HUDEP-2 (cell line): Measurements from ENCODE around the gene E2F8.
"Not testable (repeated sequence)": the region's sequence is repeated elsewhere in the genome, so short reads cannot be mapped to it uniquely, and the experiment has no call there.

Experiments used
- DNase-seq, 76 experiments: peaks; one replicate each; lab custom pipeline; 2025; ENCODE audit not compliant: unreplicated experiment in 76 of 76; lab: John Stamatoyannopoulos, UW

Gene E2F8, protein sequence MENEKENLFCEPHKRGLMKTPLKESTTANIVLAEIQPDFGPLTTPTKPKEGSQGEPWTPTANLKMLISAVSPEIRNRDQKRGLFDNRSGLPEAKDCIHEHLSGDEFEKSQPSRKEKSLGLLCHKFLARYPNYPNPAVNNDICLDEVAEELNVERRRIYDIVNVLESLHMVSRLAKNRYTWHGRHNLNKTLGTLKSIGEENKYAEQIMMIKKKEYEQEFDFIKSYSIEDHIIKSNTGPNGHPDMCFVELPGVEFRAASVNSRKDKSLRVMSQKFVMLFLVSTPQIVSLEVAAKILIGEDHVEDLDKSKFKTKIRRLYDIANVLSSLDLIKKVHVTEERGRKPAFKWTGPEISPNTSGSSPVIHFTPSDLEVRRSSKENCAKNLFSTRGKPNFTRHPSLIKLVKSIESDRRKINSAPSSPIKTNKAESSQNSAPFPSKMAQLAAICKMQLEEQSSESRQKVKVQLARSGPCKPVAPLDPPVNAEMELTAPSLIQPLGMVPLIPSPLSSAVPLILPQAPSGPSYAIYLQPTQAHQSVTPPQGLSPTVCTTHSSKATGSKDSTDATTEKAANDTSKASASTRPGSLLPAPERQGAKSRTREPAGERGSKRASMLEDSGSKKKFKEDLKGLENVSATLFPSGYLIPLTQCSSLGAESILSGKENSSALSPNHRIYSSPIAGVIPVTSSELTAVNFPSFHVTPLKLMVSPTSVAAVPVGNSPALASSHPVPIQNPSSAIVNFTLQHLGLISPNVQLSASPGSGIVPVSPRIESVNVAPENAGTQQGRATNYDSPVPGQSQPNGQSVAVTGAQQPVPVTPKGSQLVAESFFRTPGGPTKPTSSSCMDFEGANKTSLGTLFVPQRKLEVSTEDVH

DNA sequence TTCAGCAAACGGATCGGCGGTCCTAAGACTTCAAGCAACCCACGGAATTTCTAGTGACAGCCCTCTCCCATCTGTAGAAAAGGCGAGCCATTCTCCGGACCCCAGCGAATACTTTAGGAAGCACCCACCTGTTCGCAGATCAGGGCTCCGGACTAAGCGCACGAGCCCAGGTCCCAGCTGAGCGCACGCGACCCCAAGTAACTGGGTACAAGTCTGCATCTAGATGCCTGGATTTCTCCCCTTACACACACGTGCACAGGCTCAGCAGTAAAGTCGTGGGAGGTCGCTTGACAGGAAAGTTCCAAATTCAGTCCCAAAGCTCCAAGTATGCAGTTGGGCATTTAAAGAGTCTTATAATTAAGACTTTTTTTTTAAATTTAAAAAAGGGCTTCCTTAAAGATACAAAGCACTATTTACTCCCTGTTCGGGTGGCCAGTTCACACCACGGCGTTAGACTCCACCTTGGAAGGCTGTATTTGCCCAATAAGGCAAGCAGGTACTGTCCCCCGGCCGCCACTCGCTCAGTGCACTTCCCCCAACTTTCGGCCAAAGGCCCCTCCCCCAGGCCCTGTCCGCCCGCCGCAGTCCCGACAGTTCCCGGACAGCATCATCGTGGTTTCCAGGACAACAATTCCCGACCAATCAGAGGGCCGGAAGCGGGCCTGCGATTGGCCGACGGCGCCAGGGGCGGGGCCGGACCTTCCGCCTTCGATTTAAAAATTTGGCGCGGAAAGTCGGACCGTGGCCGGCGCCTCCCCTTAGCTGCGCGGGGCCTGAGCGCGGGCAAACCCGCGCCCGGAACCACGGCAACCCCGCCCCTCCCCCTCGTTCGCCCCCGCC, at the start of gene E2F8:
E2F8 (minus strand) TSS at position 526 of the 840 bp plus-strand sequence. CDS start 824 bp downstream, outside the sequence.
- DNase-seq = peak in 75 of 76 experiments; percentile 22 to 98 (median 94)

DNA sequence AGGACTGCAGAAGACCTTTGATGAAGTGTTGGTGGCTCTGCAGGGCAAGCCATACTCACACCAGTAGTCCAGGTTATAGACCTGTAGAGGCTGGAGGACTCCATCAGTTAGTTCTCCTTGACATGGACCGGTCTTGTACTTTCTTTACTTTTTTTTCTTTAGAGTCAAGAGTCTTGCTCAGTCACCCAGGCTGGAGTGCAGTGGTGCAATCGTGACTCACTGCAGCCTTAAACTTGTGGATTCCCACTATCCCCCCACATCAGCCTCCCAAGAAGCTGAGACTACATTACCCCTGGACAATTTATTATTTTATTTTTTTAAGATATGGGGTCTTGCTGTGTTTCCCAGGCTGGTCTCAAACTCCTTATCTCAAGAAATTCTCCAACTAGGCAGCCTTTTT, 49.6 kb upstream of the E2F8 start:
- no peak for DNase-seq

DNA sequence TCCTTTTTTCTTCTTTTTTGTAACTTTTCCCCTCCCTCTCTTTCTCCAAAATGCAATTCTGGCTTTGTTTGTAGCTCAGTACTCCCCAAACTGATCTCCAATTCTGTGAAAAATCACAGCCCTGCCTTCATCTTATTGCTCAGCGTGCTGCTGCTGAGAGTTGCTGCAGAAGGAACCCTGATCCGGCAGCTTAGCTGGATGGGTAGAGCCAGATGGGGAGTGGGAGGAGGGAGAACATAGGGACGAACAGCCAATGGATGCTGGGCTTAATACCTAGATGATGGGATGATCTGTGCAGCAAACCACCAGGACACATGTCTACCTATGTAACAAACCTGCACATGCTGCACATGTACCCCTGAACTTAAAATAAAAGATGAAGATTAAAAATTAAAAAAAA, 47.5 kb upstream of the E2F8 start:
- DNase-seq = no peak

DNA sequence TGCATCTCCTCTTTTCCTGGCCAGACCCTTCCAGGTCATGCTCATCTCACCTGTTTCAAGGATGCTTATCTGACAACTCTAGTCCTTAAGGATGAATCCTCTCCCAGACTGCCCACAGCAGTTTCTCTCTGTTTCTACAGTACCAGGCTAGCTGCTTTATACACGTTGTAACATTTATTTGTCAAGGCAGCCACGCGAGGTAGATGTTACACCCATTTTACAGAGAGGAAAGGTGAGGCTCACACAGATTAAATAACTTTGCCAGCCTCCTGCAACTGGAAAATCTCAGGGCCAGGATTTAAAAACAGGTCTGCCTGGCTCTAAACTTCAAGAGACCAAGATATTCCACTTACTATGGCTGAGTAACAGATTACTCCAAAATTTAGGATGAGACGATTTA, 45.7 kb upstream of the E2F8 start:
- no peak for DNase-seq

DNA sequence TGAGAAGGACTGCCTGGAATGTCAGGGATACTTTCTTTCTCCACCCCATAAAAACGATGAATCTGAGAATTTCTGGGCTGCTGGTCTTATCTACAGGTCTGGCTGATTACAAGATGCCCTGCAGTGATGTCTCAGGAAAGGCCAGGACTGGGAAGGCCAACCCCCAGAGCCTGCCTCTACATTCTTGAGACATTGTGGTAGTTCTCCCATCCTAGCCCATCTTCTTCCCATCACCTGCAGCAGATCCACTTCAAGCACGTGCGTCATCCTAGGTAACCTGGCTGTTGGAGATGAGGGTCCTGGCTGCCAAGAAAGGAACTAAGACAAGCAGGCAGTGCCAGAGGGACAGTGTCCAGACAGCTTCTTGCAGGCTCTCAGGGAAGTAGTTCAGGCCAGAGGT, 44.1 kb upstream of the E2F8 start:
- DNase-seq = no peak

DNA sequence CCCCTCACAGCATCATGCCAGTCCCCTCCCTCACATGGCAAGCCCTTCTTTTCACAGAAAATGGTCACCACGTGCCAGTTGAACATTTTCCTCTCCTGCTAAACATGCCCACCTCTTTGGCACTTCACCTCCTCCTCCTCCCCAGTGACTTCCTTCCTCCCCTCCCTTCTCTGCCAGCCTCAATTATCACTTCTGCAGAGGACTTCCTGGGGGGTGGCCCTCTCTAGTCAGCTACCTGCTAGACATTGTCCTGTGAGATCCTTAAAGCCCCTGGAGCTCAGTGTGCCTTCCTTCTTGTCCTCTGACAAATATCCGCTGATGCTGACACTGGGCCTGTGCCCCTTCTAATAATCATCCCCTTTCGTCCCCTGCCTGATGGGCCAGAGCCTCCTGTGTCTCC, 43.2 kb upstream of the E2F8 start:
- DNase-seq = no peak

DNA sequence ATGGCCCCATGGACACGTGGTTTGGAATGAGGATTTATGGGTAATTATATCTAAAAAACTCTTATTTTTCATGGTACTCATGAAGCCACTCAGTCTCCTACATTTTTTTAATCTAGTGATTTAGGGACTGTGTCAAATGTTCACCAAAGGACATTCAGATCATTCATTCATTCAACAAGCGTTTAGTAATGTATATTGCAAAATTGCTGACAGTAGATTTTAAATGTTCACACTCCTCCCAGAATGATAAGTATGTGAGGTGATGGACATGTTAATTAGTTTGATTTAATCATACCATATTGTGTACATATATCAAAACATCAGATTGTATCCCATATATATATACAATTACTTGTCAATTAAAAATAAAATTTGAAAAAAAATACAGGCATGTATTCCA, 40.8 kb upstream of the E2F8 start:
- no peak for DNase-seq

DNA sequence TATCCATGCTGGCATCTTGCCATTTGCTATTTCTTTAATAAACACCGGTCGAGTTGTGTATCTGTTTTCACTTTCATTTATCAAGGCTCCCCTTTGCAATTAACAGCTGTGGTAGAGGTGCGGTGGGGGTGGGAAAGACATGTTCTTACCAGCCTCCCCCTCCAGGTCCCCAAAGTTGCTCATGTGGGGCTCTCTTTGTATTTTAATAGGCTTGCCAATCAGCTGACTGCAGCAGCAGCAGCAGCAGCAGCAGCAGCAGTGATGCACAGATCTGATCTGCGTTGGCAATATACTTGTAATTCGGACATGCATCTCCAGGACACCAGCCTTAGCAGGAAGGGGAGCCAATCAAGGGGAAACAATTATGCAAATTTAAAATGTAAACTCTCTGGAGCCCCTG, 40.3 kb upstream of the E2F8 start:
- DNase-seq = no peak

DNA sequence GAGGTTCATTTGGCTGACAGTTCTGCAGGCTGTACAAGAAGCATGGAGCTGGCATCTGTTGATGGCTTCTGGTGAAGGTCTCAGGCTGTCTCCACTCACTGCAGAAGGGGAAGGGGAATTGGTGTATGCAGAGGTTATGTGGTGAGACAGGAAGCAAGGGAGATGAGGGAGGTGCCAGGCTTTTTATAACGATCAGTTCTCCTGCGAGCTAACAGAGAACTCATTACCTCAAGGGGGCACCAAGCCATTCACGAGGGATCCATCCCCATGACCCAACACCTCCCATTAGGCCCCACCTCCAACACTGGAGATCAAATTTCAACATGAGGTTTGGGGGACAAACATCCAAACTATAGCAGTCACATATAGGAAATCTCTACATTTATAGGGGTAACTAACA, 38.7 kb upstream of the E2F8 start:
- no peak for DNase-seq

DNA sequence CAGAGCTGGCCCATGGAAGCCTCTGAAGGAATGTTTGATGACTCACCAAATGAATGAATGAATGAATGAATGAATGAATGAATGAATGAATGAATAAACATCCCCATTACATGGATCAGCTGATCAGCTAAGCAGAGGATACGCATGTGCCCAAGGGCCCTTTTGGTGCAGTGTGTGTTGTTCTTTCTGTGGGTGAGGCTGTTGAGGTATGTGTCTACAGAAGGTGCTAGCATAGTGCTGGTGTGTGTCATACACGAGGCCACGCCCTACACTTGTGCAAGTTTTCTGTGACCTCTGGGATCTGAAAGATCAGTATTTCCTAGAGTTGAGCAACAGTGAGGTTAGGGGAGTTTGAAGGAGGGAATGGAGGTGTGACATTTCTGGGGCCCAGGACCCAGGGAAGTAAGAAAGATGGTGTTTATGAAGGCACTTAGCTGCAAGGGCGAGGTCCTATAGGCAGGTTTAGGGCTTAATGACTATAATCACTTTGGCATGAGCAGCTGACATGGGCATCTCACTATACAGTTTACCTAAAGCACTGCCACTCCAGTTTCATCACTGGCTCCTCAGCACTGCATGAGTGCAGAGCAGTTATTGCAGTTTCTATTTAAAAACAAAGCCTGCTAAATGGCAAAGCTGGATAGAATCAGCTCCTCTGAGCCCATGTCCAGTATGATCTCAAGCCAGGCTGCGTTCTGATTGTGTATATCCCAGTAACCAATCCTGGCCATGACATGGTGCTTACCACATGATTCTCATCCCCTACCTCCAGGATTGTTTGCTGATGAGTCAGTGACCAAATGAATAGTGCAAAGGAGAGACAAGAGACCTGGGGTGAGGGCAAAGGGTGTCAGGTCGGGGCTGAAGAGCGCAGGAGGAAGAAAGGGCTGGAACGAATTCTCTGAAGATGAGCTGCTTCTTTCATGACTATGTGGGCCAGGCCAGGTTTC, 36.4 kb upstream of the E2F8 start:
- no peak for DNase-seq

DNA sequence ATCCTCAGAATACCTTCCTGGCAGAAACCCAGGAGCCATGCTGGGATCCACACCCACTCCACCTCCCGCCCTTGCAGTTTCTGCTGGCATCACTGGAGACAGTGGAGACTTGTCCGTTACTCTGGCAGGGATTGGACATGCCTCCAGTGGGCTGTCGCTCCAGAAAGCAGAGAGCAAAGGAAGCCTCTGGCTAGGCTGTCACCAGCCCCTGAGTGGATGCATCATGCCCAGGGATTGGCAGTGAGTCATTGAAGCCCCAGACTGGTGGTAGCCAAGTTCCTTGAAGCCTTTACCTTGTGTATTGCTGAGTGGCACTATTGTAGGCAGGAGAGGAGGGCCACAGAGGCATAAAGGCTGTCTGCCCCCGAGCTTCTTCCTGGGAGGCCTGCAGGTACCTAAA, 34.8 kb upstream of the E2F8 start:
- no peak for DNase-seq

DNA sequence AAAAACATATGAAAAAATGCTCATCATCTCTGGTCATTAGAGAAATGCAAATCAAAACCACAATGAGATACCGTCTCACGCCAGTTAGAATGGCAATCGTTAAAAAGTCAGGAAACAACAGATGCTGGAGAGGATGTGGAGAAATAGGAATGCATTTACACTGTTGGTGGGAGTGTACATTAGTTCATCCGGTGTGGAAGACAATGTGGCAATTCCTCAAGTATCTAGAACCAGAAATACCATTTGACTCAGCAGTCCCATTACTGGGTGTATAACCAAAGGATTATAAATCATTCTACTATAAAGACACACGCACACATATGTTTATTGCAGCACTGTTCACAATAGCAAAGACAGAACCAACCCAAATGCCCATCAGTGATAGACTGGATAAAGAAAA, 32.5 kb upstream of the E2F8 start:
- DNase-seq = not testable (repeated sequence)

DNA sequence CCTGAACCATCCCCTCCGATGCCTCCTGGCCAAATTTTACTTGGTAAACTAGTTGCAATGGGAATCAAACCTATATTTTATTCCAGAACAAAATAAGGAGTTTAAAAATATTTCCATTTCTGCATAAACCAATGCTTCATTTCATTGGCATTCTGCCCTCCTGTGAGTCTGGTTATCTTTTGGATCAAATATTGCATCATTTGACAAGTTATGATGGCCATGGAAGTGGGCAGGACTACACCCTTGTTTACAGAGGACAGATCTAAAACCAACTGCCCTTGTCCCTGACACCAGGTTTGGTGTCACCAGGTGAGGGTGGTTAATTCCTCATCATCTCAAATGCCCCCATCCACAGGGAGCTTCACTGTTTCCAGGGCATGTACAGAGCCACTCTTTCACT, 28.2 kb upstream of the E2F8 start:
- no peak for DNase-seq

DNA sequence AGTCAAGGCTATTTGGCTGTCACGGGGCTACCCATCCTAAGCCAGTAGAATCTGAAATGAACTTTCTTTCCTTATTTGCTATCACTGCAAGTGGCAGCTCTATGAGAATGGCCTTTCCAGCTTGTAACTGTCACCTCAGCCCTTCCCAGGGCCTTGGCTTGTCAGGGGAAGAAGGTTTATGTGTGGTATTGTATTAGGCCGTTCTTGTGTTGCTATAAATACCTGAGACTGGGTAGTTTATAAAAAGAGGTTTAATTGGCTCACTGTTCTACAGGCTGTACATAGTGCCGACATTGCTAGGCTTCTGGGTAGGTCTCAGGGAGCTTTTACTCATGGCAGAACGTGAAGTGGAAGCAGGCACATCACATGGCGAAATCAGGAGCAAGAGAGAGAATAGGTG, 26.8 kb upstream of the E2F8 start:
- no peak for DNase-seq

DNA sequence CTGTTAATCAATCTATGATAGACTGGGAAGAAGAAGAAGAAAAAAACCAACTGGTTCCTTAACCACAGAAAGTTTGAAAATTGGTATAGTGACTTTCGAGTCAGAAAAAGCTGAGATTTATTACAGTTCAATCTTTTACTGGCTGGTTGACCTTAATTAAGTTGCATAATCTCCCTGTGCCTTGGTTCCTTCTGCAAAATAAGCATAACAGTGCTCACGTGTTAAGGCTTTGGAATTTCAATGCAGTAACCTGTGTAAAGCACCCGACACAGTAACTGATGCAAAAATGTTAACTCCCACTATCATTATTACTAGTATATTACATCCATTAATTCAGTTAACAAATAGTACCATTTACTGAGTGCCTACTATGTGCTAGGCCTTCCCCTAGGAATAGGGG, 22.6 kb upstream of the E2F8 start:
- DNase-seq = no peak

DNA sequence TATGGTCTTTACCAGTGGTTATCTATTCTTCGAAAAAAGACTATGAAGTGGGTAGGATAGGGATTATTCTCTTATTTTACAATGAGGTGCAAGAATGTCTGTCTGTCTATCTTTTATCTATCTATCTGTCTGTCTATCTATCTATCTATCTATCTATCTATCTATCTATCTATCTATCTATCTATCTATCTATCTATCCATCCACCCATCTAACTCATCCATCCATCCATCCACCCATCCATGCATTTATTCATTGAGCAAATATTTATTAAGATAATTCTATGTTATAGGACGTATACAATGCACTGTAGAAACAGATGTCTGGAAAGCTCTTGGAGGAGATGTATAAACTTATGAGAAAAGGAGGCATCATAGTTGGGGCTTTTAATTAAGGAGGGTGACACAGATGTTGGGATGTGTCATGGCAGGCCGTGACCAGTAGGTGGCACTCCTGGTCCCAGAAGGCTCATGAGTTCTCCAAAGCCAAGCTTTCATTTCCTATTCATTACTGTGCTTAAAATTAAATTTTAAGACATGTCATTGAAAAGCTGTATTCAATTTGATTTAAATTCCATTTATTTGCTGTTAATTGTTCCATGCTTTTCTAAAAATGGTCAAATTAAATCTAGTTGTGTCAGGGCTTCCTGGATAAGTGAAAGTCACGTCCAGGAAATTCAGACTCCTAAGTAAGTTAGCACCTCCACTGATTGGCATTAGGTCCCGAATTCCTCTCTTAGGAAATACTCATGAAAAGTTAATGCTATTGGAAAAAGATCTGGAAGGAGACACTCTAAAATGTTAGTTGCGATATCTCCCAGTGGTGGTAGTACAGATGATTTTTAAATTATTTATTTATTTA, 19.0 kb upstream of the E2F8 start:
- peak in 55 of 76 experiments; percentile 6 to 66 (median 36) for DNase-seq

DNA sequence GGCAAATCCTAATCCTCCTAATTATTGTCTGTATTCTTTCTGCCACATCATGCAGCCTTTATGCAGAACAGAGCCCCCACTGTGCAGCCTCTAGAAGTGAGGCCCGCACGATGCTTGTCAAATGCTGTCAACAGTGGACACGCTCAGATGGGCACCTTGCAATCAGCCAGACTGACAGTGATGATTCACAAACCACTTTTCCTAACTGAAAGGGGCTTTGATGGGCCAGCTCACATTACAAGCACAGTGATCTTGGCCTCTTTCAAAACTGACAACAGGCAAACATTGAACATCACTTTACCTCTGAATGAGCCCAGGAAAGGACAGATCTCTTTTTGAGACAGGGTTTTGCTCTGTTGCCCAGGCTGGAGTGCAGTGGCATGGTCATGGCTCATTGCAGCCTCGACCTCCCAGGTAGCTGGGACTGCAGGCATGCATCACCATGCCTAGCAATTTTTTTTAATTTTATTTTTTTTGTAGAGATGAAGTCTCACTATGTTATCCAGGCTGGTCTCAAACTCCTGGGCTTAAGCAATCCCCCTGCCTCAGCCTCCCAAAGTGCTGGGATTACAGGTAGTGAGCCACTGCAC, 18.0 kb upstream of the E2F8 start:
- DNase-seq = no peak

DNA sequence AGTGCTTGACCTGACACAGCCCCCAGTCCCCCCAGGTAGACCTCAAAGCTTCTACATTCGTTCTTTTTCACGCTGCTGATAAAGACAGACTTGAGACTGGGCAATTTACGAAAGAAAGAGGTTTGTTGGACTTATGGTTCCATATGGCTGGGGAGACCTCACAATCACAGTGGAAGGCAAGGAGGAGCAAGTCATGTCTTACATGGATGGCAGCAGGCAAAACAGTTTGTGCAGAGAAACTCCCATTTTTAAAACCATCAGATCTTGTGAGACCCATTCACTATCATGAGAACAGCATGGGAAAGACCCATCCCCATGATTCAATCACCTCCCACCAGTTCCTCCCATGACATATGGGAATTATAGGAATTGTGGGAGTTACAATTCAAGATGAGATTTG, 13.7 kb upstream of the E2F8 start:
- not testable (repeated sequence) for DNase-seq

DNA sequence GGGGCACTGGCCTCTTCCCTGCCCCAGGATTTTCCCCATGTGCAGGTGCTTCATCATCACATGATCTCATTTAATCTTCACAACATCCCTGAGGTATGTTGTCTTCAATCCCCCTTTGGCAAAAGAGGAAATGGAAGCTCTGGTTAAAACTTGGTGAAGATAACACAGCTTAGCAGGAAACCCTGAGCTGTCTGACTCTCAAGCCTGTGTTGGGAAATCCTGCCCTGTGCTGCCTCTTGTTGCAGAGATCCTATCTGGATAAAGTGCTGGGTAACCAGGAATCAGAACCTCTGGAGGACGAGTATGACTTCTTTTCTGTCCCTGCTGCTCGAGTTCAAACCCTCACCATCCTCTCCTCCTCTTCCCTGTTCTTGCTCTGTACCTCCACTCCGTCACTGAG, 13.1 kb upstream of the E2F8 start:
- DNase-seq = no peak
